CD4-positive, alpha-beta T cell treated with Interferon gamma for 1 hour (primary cell): Measurements from ENCODE around the gene DAPK1.

Source experiments
- DNase-seq: peaks from one replicate; pipeline ENCODE4 v3.0.0-alpha.2; 2020

DAPK1 gene

GRCh38 chr9:87573841-87574342, 76.2 kb downstream of the DAPK1 start:
- no peak for DNase-seq

GRCh38 chr9:87577746-87578145, 80.1 kb downstream of the DAPK1 start:
- no peak for DNase-seq

DNA sequence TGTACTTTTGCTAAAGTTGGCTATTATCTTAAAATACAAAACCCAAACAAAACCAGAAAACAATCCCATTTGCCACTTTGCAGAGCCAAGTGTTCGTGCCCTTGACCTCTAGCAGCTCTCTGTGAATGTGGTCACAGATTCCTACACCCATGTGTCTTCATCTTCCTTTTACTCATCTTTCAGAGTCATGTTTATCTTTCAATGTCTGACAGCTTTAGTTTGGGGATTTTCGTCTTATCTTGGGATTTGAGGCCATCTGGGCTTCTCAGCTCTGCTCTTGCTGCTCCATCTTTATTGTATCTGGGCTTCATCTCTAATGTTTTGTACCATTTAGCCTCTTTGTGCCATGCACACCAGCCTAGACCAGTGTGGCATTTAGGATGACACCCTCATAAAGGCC, 81.0 kb downstream of the DAPK1 start:
- no peak for DNase-seq

- DNase-seq: no peak
Observed at GRCh38 chr9:87579781-87580541, 82.3 kb downstream of the DAPK1 start.

DNA sequence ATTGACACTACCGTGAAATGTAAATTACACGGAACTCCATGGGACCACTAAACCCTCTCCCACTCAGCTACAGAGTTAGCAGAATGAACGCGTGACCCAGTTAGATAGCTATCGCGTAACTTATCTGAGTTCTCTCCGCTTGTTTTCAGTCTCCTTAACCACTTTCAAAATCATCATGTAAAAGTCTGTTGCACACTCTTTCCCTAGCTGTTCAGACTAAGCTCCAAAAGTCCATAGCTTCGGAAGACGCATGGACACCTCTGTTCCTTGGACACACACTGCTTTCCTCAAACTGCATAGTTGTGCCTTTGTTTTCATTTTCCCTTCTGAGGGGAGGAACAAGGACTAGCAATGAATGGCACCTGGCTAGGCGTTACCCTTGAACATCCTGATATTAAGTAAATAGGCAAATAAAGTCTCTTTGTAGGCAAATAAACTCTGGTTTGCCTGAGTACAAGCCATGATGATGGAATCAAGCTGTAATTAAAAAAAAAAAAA, 83.3 kb downstream of the DAPK1 start:
- DNase-seq: no peak

GRCh38 chr9:87581513-87581912, 83.8 kb downstream of the DAPK1 start:
- DNase-seq: no peak

DNA sequence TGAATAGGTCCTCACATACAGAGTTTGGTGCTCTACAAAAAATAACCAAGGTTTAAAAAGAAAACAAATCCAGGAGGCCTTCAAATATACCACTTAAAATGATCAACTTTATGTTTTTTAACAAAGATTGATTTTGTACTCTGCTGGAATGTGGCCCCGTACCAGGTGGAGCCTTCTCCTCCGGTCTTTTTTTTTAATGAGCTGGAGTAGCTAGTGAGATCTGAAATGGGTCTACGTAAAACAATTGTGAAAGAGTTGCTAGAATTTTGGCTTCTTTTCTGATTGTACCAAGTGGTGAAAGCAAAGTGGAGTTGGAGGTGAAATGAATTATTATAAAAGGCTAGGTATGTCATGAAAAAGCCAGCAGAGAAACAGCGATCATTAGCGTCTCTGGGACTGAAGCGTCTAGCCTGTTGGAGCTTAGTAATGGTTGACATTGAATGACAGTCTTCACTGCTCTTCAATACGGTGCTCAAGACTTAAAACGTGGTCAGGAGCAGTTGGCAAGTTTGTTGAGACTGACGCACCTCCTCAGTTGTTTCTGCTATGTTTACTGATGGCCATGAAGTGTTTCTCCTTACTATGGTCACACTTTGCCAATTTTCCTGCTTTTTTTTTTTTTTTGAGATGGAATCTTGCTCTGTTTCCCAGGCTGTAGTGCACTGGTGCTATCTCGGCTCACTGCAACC, 84.4 kb downstream of the DAPK1 start:
- no peak for DNase-seq

DNA sequence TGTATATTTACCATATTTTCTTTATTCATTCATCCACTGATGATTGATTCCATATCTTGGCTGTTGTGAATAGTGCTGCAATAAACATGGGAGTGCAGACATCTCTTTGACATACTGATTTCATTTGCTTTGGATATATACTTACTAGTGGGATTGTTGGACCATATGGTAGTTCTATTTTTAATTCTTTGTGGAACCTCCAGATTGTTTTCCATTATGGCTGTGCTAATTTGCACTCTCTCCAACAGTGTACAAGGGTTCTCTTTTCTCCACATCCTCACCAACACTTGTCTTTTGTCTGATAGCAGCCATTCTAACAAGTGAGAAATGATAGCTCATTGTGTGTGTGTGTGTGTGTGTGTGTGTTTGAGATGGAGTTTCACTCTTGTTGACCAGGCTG, 86.7 kb downstream of the DAPK1 start:
- DNase-seq: no peak

DNA sequence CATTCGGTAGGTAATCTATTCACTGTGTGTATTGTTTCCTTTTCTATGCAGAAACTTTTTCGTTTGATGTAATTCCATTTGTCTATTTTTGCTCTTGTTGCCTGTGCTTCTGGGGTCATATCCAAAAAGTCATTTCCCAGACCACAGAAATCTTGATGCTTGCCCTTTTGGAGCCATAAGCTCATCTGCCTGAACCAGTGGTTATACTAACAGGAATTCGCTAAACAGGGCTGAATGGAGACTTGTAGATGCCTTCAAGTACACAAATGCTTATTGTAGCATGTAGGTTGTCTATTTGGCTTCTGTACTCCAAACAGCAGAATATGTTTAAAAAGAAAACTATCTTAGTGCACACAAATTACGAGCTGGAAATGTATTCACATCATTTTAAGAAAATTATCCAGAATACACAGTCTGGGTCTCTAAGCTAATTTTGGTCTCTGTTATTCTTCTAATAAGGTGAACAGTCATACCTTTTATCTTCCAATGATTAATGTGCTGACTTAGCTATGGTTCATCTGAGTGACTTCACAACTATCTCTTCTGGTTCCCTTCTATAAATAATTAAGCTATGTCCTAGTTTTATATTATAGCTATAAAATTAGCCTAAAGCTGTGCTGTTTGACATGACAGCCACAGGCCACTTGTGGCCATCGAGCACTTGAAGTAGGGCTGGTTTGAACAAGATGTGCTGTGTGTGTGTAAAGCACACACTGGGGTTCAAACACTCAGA, 87.6 kb downstream of the DAPK1 start:
- DNase-seq: no peak

GRCh38 chr9:87586731-87587355, 89.2 kb downstream of the DAPK1 start:
- no peak for DNase-seq

- no peak for DNase-seq
Observed at GRCh38 chr9:87587356-87587745, 89.7 kb downstream of the DAPK1 start.

GRCh38 chr9:87587864-87588263, 90.2 kb downstream of the DAPK1 start:
- DNase-seq: no peak

DNA sequence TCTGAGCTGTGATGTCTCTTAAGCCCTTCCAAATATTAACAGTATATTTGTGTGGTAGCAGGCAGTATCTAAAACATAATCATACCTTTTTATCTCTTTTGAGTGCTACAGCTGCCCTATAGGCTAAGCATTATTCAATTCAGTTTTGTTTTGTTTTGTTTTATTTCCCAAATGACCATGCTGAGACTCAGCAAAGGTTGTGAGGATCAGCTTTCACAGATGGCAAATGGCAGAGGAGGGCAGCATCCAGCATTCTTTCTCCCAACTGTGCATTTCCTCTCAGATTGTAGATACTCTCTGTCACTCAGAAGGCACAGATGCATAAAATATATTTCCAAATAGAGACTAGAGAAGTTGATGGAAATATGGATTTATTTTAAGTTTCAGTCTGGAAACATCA, 90.7 kb downstream of the DAPK1 start:
- DNase-seq: no peak

GRCh38 chr9:87590996-87591395, 93.3 kb downstream of the DAPK1 start:
- no peak for DNase-seq

GRCh38 chr9:87592554-87593358, 95.1 kb downstream of the DAPK1 start:
- no peak for DNase-seq

DNA sequence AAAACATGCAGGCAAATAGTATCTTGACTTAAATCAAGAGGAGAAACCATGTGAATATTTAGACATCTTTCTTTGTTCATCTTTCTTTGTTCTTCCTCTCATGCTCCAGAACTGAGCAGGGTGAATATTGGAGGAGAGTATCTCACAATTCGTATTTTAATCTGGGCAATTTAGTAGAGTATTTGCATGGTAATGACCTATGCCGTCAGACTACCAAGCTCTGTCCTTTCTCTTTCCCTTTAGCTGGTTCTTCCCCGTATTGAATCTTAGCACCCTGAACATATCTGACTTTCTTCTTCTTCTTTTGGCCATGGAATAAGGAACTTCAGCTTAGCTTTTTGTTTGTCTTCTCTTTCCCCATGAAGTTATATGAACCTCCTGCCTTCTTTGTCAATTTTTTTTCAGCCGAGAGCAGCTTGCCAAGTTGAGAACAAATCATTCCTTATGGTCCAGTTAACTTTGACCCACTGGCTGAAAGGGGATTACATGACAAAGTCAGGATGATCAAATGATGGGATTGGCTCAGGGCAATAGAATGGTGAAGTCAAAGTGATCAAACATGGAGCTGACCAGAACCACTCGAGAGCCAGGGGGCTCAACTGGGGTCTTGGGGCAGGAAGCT, 95.8 kb downstream of the DAPK1 start:
- no peak for DNase-seq

- DNase-seq: no peak
Observed at GRCh38 chr9:87594194-87594593, 96.5 kb downstream of the DAPK1 start.

GRCh38 chr9:87594662-87595061, 97.0 kb downstream of the DAPK1 start:
- no peak for DNase-seq

- no peak for DNase-seq
Observed at GRCh38 chr9:87595610-87596009, 97.9 kb downstream of the DAPK1 start.

GRCh38 chr9:87596862-87597261, 99.2 kb downstream of the DAPK1 start:
- no peak for DNase-seq

DNA sequence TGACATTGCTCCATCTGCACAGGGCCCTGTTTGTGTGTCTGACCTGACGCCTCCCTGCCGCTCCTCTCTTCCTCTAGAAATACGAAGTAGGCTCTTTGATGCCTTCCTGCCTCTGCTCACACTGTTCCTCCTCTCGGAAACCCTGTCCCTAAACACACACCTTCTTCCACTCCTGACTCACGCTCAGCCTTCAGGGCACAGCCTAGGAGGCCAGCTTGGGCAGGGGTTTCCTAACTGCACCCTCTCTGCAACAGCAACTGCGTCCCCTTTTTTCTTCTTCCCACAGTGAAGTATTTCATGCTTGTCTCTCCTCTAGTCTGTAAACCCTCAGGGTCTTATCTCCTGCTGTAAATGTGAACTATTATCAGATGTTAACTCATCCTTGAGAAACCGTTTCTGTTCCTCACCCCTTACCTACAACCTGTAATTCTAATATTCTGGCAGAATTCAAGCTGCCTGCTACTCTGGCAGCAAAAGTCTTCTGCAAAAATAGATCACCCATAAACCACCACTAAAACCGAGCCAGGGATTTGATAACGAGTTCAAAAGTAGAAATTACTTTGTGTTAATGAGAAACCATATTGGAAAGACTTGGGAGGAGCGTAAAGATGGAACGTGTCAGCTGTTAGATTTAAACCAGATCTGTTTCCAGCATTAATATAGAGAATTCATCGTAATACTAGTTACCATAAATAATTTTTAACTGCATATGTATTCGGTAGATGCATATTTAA, 100.2 kb downstream of the DAPK1 start:
- no peak for DNase-seq
